Measurements from ENCODE around the gene UBD.

The UBD gene

DNA sequence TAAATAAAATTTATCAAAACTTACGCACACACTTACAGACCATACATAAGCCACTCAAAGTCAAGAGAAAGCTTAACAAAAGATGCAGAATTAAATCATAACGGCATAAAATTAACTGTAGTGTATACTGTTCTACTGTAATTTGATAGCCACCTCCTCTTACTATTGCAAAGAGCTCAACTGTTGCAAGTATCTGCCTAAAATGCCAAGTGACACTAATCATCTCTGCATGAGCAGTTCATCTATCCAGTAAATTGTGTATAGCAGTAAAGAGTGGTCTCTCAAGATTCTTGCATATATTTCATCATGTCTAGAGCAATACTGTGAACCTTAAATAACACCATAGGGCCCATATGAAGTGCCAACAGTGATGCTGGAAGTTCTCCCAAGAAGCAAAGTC lies 37.7 kb upstream of the UBD start:
- no peak overlapping the region for H2AFZ ChIP-seq (ENCODE audit: low read depth, low read length, severe bottlenecking)
- H3K27me3 ChIP-seq (ENCODE audit: low read length) = no peaks in the 10 kb centered on the region
- no peaks in the 10 kb centered on the region for H4K20me1 ChIP-seq (ENCODE audit: low read depth, low read length)
- H3K9me3 ChIP-seq (ENCODE audit: insufficient read depth, low read length) = no peaks in the 10 kb centered on the region
- H3F3A ChIP-seq (ENCODE audit: insufficient read depth) = no peaks in the 10 kb centered on the region
- no peak overlapping the region for H3K27ac ChIP-seq (ENCODE audit: low read depth, low read length)
- H3K4me3 ChIP-seq (ENCODE audit: insufficient read depth, low read length, poor library complexity, severe bottlenecking) = no peak overlapping the region
- TF ChIP-seq, protein P1, sequence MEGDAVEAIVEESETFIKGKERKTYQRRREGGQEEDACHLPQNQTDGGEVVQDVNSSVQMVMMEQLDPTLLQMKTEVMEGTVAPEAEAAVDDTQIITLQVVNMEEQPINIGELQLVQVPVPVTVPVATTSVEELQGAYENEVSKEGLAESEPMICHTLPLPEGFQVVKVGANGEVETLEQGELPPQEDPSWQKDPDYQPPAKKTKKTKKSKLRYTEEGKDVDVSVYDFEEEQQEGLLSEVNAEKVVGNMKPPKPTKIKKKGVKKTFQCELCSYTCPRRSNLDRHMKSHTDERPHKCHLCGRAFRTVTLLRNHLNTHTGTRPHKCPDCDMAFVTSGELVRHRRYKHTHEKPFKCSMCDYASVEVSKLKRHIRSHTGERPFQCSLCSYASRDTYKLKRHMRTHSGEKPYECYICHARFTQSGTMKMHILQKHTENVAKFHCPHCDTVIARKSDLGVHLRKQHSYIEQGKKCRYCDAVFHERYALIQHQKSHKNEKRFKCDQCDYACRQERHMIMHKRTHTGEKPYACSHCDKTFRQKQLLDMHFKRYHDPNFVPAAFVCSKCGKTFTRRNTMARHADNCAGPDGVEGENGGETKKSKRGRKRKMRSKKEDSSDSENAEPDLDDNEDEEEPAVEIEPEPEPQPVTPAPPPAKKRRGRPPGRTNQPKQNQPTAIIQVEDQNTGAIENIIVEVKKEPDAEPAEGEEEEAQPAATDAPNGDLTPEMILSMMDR (IDR thresholded peaks at IDR 0.05; ENCODE audit: insufficient read depth, low read length, poor library complexity, severe bottlenecking) = no peak
- TF ChIP-seq EZH2phosphoT487 (conservative IDR thresholded peaks at IDR 0.05; ENCODE audit: low read length) = no peak
- H3K79me2 ChIP-seq (ENCODE audit: insufficient read depth, low read length) = no peaks in the 10 kb centered on the region
- no peak overlapping the region for H3K4me2 ChIP-seq (ENCODE audit: low read depth, low read length, poor library complexity, severe bottlenecking)
- H3K9ac ChIP-seq (ENCODE audit: low read length) = no peak overlapping the region
- H3K36me3 ChIP-seq (ENCODE audit: low read length) = no peaks in the 10 kb centered on the region
- H3K9me2 ChIP-seq (replicated peaks; ENCODE audit: insufficient read depth, low read length) = no peaks in the 10 kb centered on the region

DNA sequence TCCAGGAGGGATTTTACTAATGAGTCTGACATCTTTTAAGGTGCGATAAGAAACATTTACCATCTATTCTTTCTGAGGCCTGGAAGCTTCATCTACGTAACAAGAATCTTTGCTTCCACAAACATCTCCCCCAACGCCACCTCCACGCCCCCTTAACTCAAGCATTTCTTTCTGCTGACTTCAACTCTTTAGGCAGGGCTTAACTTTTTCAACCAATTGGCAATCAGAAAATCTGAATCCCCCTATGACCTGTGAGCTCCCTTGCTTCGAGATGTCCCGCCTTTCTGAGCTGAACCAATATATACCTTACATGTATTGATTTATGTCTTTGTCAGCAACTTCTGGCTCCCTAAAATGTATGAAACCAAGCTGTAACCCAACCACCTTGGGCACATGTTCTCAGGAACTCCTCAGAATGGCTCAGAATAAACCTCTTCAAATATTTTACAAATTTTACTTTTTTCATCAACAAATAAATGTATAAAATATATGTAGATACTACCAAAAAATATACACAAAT lies 36.9 kb upstream of the UBD start:
- TF ChIP-seq, protein P1 (IDR thresholded peaks at IDR 0.05; ENCODE audit: insufficient read depth, low read length, poor library complexity, severe bottlenecking) = no peak
- no peak for TF ChIP-seq EZH2phosphoT487 (conservative IDR thresholded peaks at IDR 0.05; ENCODE audit: low read length)
- H3K27ac ChIP-seq (ENCODE audit: low read depth, low read length) = no peak overlapping the region
- H3K79me2 ChIP-seq (ENCODE audit: insufficient read depth, low read length) = no peaks in the 10 kb centered on the region
- no peaks in the 10 kb centered on the region for H3K27me3 ChIP-seq (ENCODE audit: low read length)
- H4K20me1 ChIP-seq (ENCODE audit: low read depth, low read length) = no peaks in the 10 kb centered on the region
- H3F3A ChIP-seq (ENCODE audit: insufficient read depth) = no peaks in the 10 kb centered on the region
- H3K9me2 ChIP-seq (replicated peaks; ENCODE audit: insufficient read depth, low read length) = no peaks in the 10 kb centered on the region
- no peak overlapping the region for H3K4me3 ChIP-seq (ENCODE audit: insufficient read depth, low read length, poor library complexity, severe bottlenecking)
- no peak overlapping the region for H3K9ac ChIP-seq (ENCODE audit: low read length)
- no peak overlapping the region for H3K4me2 ChIP-seq (ENCODE audit: low read depth, low read length, poor library complexity, severe bottlenecking)
- H2AFZ ChIP-seq (ENCODE audit: low read depth, low read length, severe bottlenecking) = no peak overlapping the region
- no peaks in the 10 kb centered on the region for H3K9me3 ChIP-seq (ENCODE audit: insufficient read depth, low read length)
- H3K36me3 ChIP-seq (ENCODE audit: low read length) = no peaks in the 10 kb centered on the region

DNA sequence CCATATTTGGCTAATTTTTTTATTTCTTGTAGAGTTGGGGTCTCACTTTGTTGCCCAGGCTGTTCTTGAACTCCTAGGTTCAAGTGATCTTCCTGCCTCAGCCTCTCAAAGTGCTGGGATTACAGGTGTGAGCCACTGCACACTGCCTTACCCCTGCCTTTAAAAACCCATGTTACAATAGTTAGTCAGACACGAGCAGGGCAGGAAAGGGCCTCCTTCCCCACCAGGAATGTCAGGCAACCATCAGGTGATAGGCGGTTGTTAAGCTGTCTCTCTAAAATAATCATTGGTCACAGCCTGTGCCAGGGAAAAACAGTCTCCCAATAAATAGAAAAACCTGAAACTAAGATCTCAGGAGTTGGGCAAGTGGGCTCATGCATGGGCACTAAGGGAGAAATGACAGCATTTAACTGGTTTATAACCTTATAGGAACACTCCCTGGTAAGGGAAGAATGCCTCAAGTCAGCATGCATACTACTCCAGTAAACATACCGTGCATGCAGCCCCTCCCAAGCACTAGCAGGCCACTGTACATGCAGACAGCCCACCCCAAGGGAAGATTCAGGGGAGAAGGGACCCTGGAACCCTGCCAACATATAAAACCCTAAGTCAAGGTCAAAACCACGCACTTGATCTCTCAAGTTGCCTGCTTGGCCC lies 33.8 kb upstream of the UBD start:
- Histone ChIP-seq H2AFZ (ENCODE audit: low read depth, low read length, severe bottlenecking) (no peak overlapping the region), H3F3A (ENCODE audit: insufficient read depth) (no peaks in the 10 kb centered on the region), H4K20me1 (ENCODE audit: low read depth, low read length) (no peaks in the 10 kb centered on the region), H3K9ac (ENCODE audit: low read length) (no peak overlapping the region), H3K27ac (ENCODE audit: low read depth, low read length) (no peak overlapping the region), H3K27me3 (ENCODE audit: low read length) (no peaks in the 10 kb centered on the region), H3K9me2 (replicated peaks; ENCODE audit: insufficient read depth, low read length) (no peaks in the 10 kb centered on the region), H3K36me3 (ENCODE audit: low read length) (no peaks in the 10 kb centered on the region), H3K9me3 (ENCODE audit: insufficient read depth, low read length) (no peaks in the 10 kb centered on the region), H3K4me3 (ENCODE audit: insufficient read depth, low read length, poor library complexity, severe bottlenecking) (no peak overlapping the region), H3K79me2 (ENCODE audit: insufficient read depth, low read length) (no peaks in the 10 kb centered on the region), H3K4me2 (ENCODE audit: low read depth, low read length, poor library complexity, severe bottlenecking) (no peak overlapping the region)
- TF ChIP-seq, protein P1 (IDR thresholded peaks at IDR 0.05; ENCODE audit: insufficient read depth, low read length, poor library complexity, severe bottlenecking) = no peak
- no peak for TF ChIP-seq EZH2phosphoT487 (conservative IDR thresholded peaks at IDR 0.05; ENCODE audit: low read length)
